Glomerular visceral epithelial cell (primary cell): Measurements from ENCODE around the gene PCDHGA7.
A peak's percentile ranks its signal among the peaks of the same experiment; 100 is the strongest.
"Not testable (repeated sequence)": the region's sequence is repeated elsewhere in the genome, so short reads cannot be mapped to it uniquely, and the experiment has no call there.

Source experiments
- DNase-seq: peaks from one replicate; pipeline ENCODE4 v3.0.0-alpha.2; 2016; ENCODE audit errors: extremely low spot score

The PCDHGA7 gene

GRCh38 chr5:141366016-141366896, 16.3 kb upstream of the PCDHGA7 start:
- DNase-seq = no peak

DNA sequence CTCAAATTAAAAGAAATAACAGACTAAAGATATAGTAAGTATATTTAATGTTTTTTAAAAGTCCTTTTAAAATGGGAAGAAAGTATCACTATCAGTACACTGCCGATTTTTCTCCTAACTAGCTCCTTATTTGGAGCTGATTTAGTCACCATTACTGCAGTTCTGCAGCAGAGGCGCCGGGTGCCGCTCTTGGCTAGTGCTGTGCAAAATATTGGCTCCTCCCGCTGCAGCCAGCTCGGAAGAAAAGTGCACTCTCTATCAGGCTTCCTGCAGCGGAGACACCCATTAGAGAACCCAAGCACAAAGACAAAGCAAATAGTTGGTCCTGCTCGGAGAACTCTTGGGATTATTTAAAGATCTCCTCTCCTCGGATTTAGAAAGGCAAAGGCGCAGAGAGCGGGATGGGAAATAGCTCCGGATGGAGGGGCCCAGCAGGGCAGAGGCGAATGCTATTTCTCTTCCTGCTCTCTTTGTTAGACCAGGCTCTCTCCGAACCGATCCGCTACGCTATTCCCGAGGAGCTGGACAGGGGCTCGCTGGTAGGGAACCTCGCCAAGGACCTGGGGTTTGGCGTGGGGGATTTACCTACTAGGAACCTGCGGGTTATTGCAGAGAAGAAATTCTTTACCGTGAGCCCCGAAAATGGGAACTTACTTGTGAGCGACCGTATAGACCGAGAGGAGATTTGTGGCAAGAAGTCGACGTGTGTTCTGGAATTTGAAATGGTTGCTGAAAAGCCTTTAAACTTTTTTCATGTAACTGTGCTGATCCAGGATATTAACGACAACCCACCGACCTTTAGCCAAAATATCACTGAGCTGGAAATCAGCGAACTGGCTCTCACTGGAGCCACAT, 12.3 kb upstream of the PCDHGA7 start, which contains the start of gene PCDHGB3:
PCDHGB3 (plus strand) TSS at position 249 of the 855 bp plus-strand sequence; CDS start at position 402, 153 bp downstream.
- no peak for DNase-seq

GRCh38 chr5:141371572-141372475, 10.7 kb upstream of the PCDHGA7 start:
- DNase-seq = no peak

DNA sequence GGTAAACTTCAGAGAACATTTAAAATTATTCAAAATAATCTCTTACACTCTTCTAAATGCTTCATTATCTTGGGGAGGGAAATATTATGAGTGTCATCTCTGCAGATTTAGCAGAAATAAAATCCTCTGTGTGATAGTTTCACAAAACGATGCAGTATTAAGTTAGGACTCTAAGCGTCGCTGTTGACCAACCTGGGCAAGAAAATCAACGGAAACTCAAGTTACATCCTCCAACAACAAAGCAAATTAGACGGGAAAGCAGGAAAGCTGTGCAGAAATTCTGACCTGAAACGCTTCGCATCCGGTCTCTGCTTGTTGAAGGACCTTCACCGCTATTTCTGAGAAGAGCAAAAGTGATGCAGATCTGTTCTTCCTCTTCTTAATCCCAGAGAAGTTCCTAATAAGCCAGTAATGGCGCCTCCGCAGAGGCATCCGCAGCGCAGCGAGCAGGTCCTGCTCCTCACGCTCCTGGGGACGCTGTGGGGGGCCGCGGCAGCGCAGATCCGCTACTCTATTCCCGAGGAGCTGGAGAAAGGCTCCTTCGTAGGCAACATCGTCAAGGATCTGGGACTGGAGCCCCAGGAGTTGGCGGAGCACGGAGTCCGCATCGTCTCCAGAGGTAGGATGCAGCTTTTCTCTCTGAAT, 8.7 kb upstream of the PCDHGA7 start, which contains the start of gene PCDHGA6:
PCDHGA6 (plus strand) TSS at position 219 of the 645 bp plus-strand sequence; CDS start at position 412, 193 bp downstream.
- no peak for DNase-seq

DNA sequence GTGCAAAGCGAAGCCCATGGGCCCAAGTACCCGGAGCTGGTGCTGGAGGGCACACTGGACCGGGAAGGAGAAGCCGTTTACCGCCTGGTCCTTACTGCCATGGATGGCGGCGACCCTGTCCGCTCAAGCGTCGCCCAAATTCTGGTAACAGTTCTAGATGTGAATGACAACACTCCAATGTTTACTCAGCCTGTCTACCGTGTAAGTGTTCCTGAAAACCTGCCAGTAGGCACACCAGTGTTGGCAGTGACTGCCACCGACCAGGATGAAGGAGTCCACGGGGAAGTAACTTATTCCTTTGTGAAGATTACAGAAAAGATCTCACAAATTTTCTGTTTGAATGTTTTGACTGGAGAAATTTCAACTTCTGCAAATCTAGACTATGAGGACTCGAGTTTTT, 7.9 kb upstream of the PCDHGA7 start:
- DNase-seq = no peak

DNA sequence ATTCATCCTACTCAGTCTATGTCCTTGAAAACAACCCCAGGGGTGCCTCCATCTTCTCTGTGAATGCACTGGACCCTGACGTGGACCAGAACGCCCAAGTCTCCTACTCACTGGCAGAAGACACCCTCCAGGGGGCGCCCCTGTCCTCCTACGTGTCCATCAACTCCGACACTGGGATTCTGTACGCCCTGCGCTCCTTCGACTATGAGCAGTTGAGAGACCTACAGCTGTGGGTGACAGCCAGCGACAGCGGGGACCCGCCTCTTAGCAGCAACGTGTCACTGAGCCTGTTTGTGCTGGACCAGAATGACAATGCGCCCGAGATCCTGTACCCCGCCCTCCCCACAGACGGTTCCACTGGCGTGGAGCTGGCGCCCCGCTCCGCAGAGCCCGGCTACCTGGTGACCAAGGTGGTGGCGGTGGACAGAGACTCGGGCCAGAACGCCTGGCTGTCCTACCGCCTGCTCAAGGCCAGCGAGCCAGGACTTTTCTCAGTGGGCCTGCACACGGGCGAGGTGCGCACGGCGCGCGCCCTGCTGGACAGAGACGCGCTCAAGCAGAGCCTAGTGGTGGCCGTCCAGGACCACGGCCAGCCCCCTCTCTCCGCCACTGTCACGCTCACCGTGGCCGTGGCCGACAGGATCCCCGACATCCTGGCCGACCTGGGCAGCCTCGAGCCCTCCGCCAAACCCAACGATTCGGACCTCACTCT, 6.9 kb upstream of the PCDHGA7 start:
- DNase-seq = not testable (repeated sequence)

GRCh38 chr5:141383345-141383744, 803 bp downstream of the PCDHGA7 start:
- DNase-seq = no peak

GRCh38 chr5:141384471-141385267, 2.1 kb downstream of the PCDHGA7 start:
- no peak for DNase-seq

DNA sequence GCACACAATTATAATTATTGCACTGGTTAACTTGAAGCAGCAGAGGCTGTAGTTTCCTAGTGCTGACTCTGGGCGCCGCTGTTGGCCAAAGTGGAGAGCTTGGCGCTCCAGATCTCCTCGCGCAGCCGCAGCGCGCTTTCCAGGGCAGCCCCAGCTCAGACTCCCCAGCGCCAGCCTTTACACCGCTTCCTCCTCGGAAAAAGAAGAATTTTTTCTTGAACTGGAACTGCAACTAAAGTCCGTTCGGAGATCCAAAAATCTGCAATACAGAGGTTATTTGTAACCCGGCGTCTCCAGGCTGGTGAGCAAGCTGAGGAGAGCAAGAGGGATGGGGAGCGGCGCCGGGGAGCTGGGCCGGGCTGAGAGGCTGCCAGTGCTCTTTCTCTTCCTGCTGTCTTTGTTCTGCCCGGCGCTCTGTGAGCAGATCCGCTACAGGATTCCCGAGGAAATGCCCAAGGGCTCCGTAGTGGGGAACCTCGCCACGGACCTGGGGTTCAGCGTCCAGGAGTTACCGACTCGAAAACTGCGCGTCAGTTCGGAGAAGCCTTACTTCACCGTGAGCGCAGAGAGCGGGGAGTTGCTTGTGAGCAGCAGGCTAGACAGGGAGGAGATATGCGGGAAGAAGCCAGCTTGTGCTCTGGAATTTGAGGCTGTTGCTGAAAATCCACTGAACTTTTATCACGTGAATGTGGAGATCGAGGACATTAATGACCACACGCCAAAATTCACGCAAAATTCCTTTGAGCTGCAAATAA, 5.2 kb downstream of the PCDHGA7 start, which contains the start of gene PCDHGB4:
PCDHGB4 (plus strand) TSS at position 142 of the 755 bp plus-strand sequence; CDS start at position 329, 187 bp downstream.
- DNase-seq = not testable (repeated sequence)

DNA sequence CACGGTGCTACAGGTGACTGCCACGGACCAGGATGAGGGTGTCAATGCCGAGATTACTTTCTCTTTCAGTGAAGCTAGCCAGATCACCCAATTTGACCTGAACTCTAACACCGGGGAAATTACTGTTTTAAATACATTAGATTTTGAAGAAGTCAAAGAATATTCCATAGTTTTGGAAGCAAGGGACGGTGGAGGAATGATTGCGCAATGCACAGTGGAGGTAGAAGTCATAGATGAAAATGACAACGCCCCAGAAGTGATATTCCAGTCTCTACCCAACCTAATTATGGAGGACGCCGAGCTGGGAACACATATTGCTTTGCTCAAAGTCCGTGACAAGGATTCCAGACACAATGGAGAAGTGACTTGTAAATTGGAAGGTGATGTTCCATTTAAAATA, 6.1 kb downstream of the PCDHGA7 start:
- DNase-seq = no peak

DNA sequence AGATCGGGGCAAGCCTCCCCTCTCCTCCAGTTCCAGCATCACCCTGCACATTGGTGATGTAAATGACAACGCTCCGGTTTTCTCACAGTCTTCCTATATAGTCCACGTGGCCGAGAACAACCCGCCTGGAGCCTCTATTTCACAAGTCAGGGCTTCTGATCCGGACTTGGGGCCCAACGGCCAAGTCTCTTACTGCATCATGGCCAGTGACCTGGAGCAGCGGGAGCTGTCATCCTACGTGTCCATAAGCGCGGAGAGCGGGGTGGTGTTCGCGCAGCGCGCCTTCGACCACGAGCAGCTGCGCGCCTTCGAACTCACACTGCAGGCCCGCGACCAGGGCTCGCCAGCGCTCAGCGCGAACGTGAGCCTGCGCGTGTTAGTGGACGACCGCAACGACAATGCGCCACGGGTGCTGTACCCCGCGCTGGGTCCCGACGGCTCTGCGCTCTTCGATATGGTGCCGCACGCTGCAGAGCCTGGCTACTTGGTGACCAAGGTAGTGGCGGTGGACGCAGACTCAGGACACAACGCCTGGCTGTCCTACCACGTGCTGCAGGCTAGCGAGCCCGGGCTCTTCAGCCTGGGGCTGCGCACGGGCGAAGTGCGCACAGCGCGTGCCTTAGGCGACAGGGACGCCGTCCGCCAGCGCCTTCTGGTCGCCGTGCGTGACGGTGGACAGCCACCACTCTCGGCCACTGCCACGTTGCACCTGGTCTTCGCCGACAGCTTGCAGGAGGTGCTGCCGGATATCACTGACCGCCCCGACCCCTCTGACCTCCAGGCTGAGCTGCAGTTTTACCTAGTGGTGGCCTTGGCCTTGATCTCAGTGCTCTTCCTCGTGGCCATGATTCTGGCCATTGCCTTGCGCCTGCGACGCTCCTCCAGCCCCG, 6.9 kb downstream of the PCDHGA7 start:
- no peak for DNase-seq

DNA sequence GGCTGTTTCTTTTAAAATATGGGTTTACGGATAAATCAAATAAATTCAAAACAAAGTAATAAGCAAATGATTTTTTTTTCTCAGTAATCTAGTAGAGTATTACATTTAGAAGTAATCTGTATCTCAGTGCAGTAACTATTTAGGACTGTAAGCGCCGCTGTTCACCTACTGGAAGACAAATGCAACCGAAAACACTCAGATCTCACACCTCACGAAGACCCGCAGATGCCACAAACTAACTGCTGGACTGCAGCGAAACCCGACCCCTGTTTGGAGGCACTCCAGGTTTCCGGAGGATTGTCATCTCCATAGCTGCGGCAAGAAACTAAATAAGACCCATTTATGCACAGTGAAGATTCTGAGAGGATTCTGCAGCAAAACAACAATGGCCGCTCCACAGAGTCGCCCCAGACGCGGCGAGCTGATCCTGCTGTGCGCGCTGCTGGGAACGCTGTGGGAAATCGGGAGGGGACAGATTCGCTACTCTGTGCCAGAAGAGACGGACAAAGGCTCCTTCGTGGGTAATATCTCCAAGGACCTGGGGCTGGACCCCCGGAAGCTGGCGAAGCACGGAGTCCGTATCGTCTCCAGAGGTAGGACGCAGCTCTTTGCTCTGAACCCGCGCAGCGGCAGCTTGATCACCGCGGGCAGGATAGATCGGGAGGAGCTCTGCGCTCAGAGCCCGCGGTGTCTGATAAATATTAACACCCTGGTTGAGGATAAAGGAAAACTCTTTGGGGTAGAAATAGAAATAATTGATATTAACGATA, 10.1 kb downstream of the PCDHGA7 start, which contains the start of gene PCDHGA8:
PCDHGA8 (plus strand) TSS at position 205 of the 770 bp plus-strand sequence; CDS start at position 386, 181 bp downstream.
- DNase-seq = no peak

DNA sequence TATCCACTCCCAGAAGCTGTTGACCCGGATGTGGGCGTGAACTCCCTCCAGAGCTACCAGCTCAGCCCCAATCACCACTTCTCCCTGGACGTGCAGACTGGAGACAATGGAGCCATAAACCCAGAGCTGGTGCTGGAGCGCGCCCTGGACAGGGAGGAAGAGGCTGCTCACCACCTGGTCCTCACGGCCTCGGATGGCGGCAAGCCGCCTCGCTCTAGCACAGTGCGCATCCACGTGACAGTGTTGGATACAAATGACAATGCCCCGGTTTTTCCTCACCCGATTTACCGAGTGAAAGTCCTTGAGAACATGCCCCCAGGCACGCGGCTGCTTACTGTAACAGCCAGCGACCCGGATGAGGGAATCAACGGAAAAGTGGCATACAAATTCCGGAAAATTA, 10.7 kb downstream of the PCDHGA7 start:
- no peak for DNase-seq

DNA sequence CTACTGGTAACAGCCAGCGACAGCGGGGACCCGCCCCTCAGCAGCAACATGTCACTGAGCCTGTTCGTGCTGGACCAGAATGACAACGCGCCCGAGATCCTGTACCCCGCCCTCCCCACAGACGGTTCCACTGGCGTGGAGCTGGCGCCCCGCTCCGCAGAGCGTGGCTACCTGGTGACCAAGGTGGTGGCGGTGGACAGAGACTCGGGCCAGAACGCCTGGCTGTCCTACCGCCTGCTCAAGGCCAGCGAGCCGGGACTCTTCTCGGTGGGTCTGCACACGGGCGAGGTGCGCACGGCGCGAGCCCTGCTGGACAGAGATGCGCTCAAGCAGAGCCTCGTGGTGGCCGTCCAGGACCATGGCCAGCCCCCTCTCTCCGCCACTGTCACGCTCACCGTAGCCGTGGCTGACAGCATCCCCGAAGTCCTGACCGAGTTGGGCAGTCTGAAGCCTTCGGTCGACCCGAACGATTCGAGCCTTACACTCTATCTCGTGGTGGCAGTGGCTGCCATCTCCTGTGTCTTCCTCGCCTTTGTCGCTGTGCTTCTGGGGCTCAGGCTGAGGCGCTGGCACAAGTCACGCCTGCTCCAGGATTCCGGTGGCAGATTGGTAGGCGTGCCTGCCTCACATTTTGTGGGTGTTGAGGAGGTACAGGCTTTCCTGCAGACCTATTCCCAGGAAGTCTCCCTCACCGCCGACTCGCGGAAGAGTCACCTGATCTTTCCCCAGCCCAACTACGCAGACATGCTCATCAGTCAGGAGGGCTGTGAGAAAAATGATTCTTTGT, 12.1 kb downstream of the PCDHGA7 start:
- DNase-seq = not testable (repeated sequence)

DNA sequence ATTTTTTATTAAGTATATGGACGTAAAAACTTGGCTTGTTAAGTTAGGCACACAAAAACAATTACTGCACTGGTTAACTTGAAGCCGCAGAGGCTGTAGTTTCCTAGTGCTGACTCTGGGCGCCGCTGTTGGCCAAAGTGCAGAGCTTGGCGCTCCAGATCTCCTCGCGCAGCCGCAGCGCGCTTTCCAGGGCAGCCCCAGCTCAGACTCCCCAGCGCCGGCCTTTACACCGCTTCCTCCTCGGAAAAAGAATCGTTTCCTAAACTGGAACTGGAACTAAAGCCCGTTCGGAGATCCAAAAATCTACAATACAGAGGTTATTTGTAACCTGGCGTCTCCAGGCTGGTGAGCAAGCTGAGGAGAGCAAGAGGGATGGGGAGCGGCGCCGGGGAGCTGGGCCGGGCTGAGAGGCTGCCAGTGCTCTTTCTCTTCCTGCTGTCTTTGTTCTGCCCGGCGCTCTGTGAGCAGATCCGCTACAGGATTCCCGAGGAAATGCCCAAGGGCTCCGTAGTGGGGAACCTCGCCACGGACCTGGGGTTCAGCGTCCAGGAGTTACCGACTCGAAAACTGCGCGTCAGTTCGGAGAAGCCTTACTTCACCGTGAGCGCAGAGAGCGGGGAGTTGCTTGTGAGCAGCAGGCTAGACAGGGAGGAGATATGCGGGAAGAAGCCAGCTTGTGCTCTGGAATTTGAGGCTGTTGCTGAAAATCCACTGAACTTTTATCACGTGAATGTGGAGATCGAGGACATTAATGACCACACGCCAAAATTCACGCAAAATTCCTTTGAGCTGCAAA, 15.4 kb downstream of the PCDHGA7 start, which contains the start of gene PCDHGB5:
PCDHGB5 (plus strand) TSS at position 192 of the 796 bp plus-strand sequence; CDS start at position 373, 181 bp downstream.
- DNase-seq = peak; percentile 61
